ENCODE results near the gene CCDC68.

CCDC68 gene

GRCh38 chr18:54958704-54959625 is at the start of gene CCDC68:
TSS of gene CCDC68 (minus strand) at chr18:54959461. CDS start at chr18:54942791, 16,670 bp downstream.
- no peak for TF ChIP-seq ZNF274 (IDR thresholded peaks at IDR 0.05; ENCODE audit: low read depth, low read length)
- H3K4me3 ChIP-seq (ENCODE audit: low read length): no peak within 1 kb of the TSS; the same call in 1 of the 2 replicates

GRCh38 chr18:55007602-55008001 is 48.3 kb upstream of the CCDC68 start:
- no peak overlapping the region for H3K4me3 ChIP-seq (ENCODE audit: low read length)
- no peak for TF ChIP-seq ZNF274 (IDR thresholded peaks at IDR 0.05; ENCODE audit: low read depth, low read length)

GRCh38 chr18:55003695-55004094 is 44.4 kb upstream of the CCDC68 start:
- no peak overlapping the region for H3K4me3 ChIP-seq (ENCODE audit: low read length)
- TF ChIP-seq ZNF274 (IDR thresholded peaks at IDR 0.05; ENCODE audit: low read depth, low read length): no peak

GRCh38 chr18:55002261-55002660 is 43.0 kb upstream of the CCDC68 start:
- H3K4me3 ChIP-seq (ENCODE audit: low read length): no peak overlapping the region
- TF ChIP-seq ZNF274 (IDR thresholded peaks at IDR 0.05; ENCODE audit: low read depth, low read length): no peak

GRCh38 chr18:55001394-55002024 is 42.2 kb upstream of the CCDC68 start:
- TF ChIP-seq ZNF274 (IDR thresholded peaks at IDR 0.05; ENCODE audit: low read depth, low read length): no peak
- H3K4me3 ChIP-seq (ENCODE audit: low read length): no peak overlapping the region

- no peak overlapping the region for H3K4me3 ChIP-seq (ENCODE audit: low read length)
- TF ChIP-seq ZNF274 (IDR thresholded peaks at IDR 0.05; ENCODE audit: low read depth, low read length): no peak
Measured at GRCh38 chr18:55000529-55000928, 41.3 kb upstream of the CCDC68 start.

GRCh38 chr18:54999016-54999415 is 39.8 kb upstream of the CCDC68 start:
- H3K4me3 ChIP-seq (ENCODE audit: low read length): no peak overlapping the region
- TF ChIP-seq ZNF274 (IDR thresholded peaks at IDR 0.05; ENCODE audit: low read depth, low read length): no peak

GRCh38 chr18:54995421-54996143 is 36.3 kb upstream of the CCDC68 start:
- H3K4me3 ChIP-seq (ENCODE audit: low read length): no peak overlapping the region
- TF ChIP-seq ZNF274 (IDR thresholded peaks at IDR 0.05; ENCODE audit: low read depth, low read length): no peak

GRCh38 chr18:54991981-54992380 is 32.7 kb upstream of the CCDC68 start:
- TF ChIP-seq ZNF274 (IDR thresholded peaks at IDR 0.05; ENCODE audit: low read depth, low read length): no peak
- H3K4me3 ChIP-seq (ENCODE audit: low read length): no peak overlapping the region

GRCh38 chr18:54984908-54985307 is 25.6 kb upstream of the CCDC68 start:
- H3K4me3 ChIP-seq (ENCODE audit: low read length): no peak overlapping the region
- no peak for TF ChIP-seq ZNF274 (IDR thresholded peaks at IDR 0.05; ENCODE audit: low read depth, low read length)

- TF ChIP-seq ZNF274 (IDR thresholded peaks at IDR 0.05; ENCODE audit: low read depth, low read length): no peak
- H3K4me3 ChIP-seq (ENCODE audit: low read length): no peak overlapping the region
Measured at GRCh38 chr18:54983791-54984190, 24.5 kb upstream of the CCDC68 start.

GRCh38 chr18:54983041-54983686 is 23.9 kb upstream of the CCDC68 start:
- TF ChIP-seq ZNF274 (IDR thresholded peaks at IDR 0.05; ENCODE audit: low read depth, low read length): no peak
- H3K4me3 ChIP-seq (ENCODE audit: low read length): no peak overlapping the region

GRCh38 chr18:54981076-54981475 is 21.8 kb upstream of the CCDC68 start:
- no peak for TF ChIP-seq ZNF274 (IDR thresholded peaks at IDR 0.05; ENCODE audit: low read depth, low read length)
- H3K4me3 ChIP-seq (ENCODE audit: low read length): no peak overlapping the region

- TF ChIP-seq ZNF274 (IDR thresholded peaks at IDR 0.05; ENCODE audit: low read depth, low read length): no peak
- no peak overlapping the region for H3K4me3 ChIP-seq (ENCODE audit: low read length)
Measured at GRCh38 chr18:54975598-54975997, 16.3 kb upstream of the CCDC68 start.
